DMS114 treated with DMSO at 0.1 percent for 48 hours (cell line): Measurements from ENCODE around the gene ARRDC4.
"Not testable (repeated sequence)": the region's sequence is repeated elsewhere in the genome, so short reads cannot be mapped to it uniquely, and the experiment has no call there.

Source experiments
- DNase-seq: peaks from one replicate; lab custom pipeline; 2025; ENCODE audit not compliant: unreplicated experiment; lab: John Stamatoyannopoulos, UW

Gene ARRDC4

GRCh38 chr15:97966246-97966645 lies 5.7 kb downstream of the ARRDC4 start:
- DNase-seq: no peak

GRCh38 chr15:97966924-97967620 lies 6.6 kb downstream of the ARRDC4 start:
- no peak for DNase-seq

GRCh38 chr15:97967881-97968280 lies 7.4 kb downstream of the ARRDC4 start:
- no peak for DNase-seq

GRCh38 chr15:97968380-97968779 lies 7.9 kb downstream of the ARRDC4 start:
- no peak for DNase-seq

GRCh38 chr15:97972366-97972765 lies 11.9 kb downstream of the ARRDC4 start:
- DNase-seq: no peak

- no peak for DNase-seq
These were observed 15.6 kb downstream of the ARRDC4 start for GRCh38 chr15:97976129-97976528.

GRCh38 chr15:97976766-97977503 lies 16.4 kb downstream of the ARRDC4 start:
- no peak for DNase-seq

GRCh38 chr15:97977734-97978133 lies 17.2 kb downstream of the ARRDC4 start:
- no peak for DNase-seq

GRCh38 chr15:97978401-97979139 lies 18.1 kb downstream of the ARRDC4 start:
- no peak for DNase-seq

- DNase-seq: no peak
These were observed 18.6 kb downstream of the ARRDC4 start for GRCh38 chr15:97979140-97979520.

- no peak for DNase-seq
These were observed 20.6 kb downstream of the ARRDC4 start for GRCh38 chr15:97981058-97981457.

- DNase-seq: no peak
These were observed 21.3 kb downstream of the ARRDC4 start for GRCh38 chr15:97981758-97982157.

GRCh38 chr15:97984157-97984556 lies 23.7 kb downstream of the ARRDC4 start:
- no peak for DNase-seq

- DNase-seq: not testable (repeated sequence)
These were observed 25.5 kb downstream of the ARRDC4 start for GRCh38 chr15:97985979-97986378.

GRCh38 chr15:97986781-97987180 lies 26.3 kb downstream of the ARRDC4 start:
- DNase-seq: no peak

- no peak for DNase-seq
These were observed 28.8 kb downstream of the ARRDC4 start for GRCh38 chr15:97989299-97989698.

GRCh38 chr15:97991972-97992541 lies 31.6 kb downstream of the ARRDC4 start:
- DNase-seq: no peak

GRCh38 chr15:97992823-97993222 lies 32.3 kb downstream of the ARRDC4 start:
- no peak for DNase-seq

GRCh38 chr15:97993310-97993738 lies 32.8 kb downstream of the ARRDC4 start:
- no peak for DNase-seq

GRCh38 chr15:97994236-97994635 lies 33.7 kb downstream of the ARRDC4 start:
- no peak for DNase-seq

GRCh38 chr15:97995192-97995591 lies 34.7 kb downstream of the ARRDC4 start:
- no peak for DNase-seq
